ENCODE results near the gene GALNT4.

Gene GALNT4

DNA sequence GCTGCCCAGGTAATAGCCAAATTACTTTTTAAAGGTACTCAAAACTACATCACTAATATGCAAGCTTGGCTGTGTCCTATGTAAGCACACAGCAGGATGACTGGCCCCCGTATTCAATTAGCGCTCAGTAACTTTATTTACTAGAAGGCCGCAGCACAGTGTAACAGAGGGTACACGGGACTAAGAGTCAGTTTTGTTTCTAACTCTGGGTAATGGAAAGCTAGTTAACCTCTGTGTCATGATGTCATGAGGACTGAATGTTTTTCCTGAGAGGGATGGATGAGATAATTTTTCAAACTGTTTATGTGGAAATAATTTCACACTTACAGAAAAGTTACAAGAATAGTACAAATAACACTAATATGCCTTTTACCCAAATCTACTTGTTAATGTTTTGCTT, 27.1 kb downstream of the GALNT4 start:
- TF ChIP-seq, protein P1, sequence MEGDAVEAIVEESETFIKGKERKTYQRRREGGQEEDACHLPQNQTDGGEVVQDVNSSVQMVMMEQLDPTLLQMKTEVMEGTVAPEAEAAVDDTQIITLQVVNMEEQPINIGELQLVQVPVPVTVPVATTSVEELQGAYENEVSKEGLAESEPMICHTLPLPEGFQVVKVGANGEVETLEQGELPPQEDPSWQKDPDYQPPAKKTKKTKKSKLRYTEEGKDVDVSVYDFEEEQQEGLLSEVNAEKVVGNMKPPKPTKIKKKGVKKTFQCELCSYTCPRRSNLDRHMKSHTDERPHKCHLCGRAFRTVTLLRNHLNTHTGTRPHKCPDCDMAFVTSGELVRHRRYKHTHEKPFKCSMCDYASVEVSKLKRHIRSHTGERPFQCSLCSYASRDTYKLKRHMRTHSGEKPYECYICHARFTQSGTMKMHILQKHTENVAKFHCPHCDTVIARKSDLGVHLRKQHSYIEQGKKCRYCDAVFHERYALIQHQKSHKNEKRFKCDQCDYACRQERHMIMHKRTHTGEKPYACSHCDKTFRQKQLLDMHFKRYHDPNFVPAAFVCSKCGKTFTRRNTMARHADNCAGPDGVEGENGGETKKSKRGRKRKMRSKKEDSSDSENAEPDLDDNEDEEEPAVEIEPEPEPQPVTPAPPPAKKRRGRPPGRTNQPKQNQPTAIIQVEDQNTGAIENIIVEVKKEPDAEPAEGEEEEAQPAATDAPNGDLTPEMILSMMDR (IDR thresholded peaks at IDR 0.05; ENCODE audit: low read depth, low read length): no peak
- Histone ChIP-seq H3K9me3 (ENCODE audit: severe bottlenecking) (no peaks in the 10 kb centered on the region), H3K36me3 (no peaks in the 10 kb centered on the region), H3K4me3 (ENCODE audit: low read depth, low read length) (no peak overlapping the region), H3K27me3 (ENCODE audit: insufficient read depth, low read depth, severe bottlenecking) (no peaks in the 10 kb centered on the region), H3K27ac (no peak overlapping the region)
- DNase-seq: no peak

DNA sequence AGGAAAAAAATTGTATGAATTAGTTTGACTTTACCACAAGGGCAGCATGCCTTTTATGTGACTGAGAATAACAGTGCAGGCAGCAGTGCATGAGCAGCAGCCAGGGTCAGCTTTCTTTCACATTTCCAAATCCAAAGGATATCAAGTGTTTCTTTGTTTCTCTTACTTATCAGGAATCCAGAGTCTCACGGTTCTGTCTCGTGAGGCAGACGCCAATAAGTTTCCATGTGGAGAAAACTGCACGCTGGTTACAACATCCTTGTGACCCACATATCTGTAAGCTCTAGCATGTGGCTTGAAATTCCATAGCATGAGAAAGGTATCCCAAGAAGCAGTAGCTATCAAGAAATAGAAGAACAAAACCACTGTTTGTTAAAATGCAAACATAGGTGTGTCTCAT, 27.6 kb downstream of the GALNT4 start:
- Histone ChIP-seq H3K27ac (no peak overlapping the region), H3K27me3 (ENCODE audit: insufficient read depth, low read depth, severe bottlenecking) (no peaks in the 10 kb centered on the region), H3K4me3 (ENCODE audit: low read depth, low read length) (no peak overlapping the region), H3K9me3 (ENCODE audit: severe bottlenecking) (no peaks in the 10 kb centered on the region), H3K36me3 (no peaks in the 10 kb centered on the region)
- no peak for DNase-seq
- TF ChIP-seq, protein P1 (IDR thresholded peaks at IDR 0.05; ENCODE audit: low read depth, low read length): no peak

DNA sequence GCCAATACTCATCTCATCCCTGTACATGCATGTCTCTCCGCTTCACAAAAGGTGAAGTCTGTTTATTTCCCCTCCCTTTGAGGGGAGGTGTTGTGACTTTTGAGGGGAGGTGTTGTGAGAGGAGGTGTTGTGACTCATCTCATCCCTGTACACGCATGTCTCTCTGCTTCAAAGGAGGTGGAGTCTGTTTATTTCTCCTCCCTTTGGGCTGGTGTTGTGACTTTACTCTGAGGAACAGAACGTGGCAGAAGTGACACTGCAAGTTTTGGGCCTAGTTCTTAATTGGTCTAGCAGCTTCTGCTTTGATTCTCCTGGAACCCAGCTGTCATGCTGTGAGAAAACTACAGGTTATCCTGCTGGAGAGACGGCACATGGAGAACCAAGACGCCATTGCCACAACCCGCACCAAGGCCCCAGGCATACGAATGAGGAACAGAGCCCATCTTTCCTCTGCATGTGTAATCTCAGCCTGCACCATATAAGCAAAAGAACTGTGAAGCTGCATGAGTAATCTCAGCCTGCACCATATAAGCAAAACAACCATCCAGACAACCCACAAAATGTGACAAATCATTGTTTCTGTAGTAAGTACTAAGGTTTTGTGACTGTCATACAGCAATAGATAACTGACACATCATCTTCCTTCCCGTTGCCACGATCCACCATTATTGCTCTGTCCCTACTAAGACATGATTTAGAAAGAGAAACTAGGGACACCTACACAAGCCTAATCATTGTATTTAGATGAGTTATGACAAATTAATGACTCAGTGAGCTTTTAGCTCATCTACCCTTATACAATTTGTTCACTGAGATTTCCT, 30.0 kb downstream of the GALNT4 start:
- Histone ChIP-seq H3K27ac (no peak overlapping the region), H3K9me3 (ENCODE audit: severe bottlenecking) (no peaks in the 10 kb centered on the region), H3K36me3 (no peaks in the 10 kb centered on the region; the same call in 1 of the 2 replicates), H3K4me3 (ENCODE audit: low read depth, low read length) (no peak overlapping the region), H3K27me3 (ENCODE audit: insufficient read depth, low read depth, severe bottlenecking) (no peaks in the 10 kb centered on the region)
- TF ChIP-seq, protein P1 (IDR thresholded peaks at IDR 0.05; ENCODE audit: low read depth, low read length): no peak
- DNase-seq: no peak

DNA sequence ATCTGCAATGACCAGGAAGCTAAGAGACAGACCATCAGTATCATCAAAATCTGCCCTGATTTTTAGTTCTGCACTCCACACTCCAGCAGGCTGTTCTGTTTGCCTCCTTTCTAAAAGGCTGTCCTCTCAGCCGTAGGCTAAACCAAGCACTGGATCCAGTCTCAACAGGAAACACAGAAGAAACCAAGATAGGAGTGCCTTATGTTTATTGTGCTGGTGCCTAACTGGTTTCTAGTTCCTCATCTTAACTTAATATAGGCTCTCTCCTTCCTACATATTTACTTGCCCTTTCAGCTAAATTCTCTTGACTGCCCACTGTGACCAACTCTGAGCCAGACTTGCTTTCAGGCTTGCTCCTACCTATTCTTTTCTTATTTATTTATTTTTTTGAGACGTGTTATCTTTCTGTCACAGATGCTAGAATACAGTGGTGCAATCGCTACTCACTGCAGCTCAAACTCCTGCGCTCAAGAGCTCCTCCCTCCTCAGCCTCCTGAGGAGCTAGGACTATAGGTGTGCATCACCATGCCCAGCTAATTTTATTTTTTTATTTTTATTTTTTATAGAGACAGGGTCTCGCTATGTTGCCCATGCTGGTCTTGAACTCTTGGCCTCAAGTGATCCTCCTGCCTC, 30.8 kb downstream of the GALNT4 start:
- H3K36me3 ChIP-seq: no peaks in the 10 kb centered on the region; the same call in 1 of the 2 replicates
- H3K9me3 ChIP-seq (ENCODE audit: severe bottlenecking): no peaks in the 10 kb centered on the region
- TF ChIP-seq, protein P1 (IDR thresholded peaks at IDR 0.05; ENCODE audit: low read depth, low read length): no peak
- no peak for DNase-seq
- H3K27ac ChIP-seq: no peak overlapping the region
- no peaks in the 10 kb centered on the region for H3K27me3 ChIP-seq (ENCODE audit: insufficient read depth, low read depth, severe bottlenecking)
- no peak overlapping the region for H3K4me3 ChIP-seq (ENCODE audit: low read depth, low read length)

DNA sequence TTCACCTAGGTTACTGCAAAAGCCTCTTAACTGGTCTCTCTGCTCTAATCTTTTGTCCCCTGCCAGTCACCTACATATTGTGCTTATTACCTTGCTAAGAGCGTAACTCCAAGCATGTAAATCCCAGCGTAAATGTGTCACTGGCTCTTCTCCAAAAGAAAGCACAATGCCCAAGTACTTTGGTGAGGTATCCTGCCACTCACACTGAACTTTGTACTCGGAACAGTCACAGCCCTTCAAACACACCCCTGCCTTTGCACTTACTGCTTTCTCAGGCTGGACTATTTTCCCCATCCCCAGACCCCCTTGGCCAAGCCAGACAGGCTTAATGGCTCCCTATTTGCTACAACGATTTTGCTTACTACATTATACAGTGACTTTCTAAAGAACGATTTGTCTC, 31.7 kb downstream of the GALNT4 start:
- Histone ChIP-seq H3K36me3 (no peaks in the 10 kb centered on the region; the same call in 1 of the 2 replicates), H3K9me3 (ENCODE audit: severe bottlenecking) (no peaks in the 10 kb centered on the region), H3K4me3 (ENCODE audit: low read depth, low read length) (no peak overlapping the region), H3K27me3 (ENCODE audit: insufficient read depth, low read depth, severe bottlenecking) (no peaks in the 10 kb centered on the region), H3K27ac (no peak overlapping the region)
- TF ChIP-seq, protein P1 (IDR thresholded peaks at IDR 0.05; ENCODE audit: low read depth, low read length): no peak
- no peak for DNase-seq
